ENCODE measurements around the gene APEX1.
"Not testable (repeated sequence)": the region's sequence is repeated elsewhere in the genome, so short reads cannot be mapped to it uniquely, and the experiment has no call there.

Gene APEX1

GRCh38 chr14:20490563-20490962 is 35.5 kb downstream of the APEX1 start:
- Histone ChIP-seq H3K27me3 (replicated peaks; ENCODE audit: control insufficient read depth, insufficient read depth, low read length, poor library complexity, severe bottlenecking) (no peaks in the 10 kb centered on the region), H3K4me1 (ENCODE audit: control insufficient read depth, insufficient read depth, low read length, poor library complexity, severe bottlenecking) (peaks cover 34% of the 10 kb centered on the region), H3K27ac (ENCODE audit: insufficient read depth, low read length, poor library complexity, severe bottlenecking) (no peak overlapping the region), H3K36me3 (ENCODE audit: control insufficient read depth, insufficient read depth, low read length) (no peaks in the 10 kb centered on the region), H3K9me3 (ENCODE audit: control insufficient read depth, low read length) (no peaks in the 10 kb centered on the region), H3K4me3 (ENCODE audit: insufficient read depth, low read depth, low read length, poor library complexity, severe bottlenecking) (no peak overlapping the region)
- DNase-seq, result no peak

DNA sequence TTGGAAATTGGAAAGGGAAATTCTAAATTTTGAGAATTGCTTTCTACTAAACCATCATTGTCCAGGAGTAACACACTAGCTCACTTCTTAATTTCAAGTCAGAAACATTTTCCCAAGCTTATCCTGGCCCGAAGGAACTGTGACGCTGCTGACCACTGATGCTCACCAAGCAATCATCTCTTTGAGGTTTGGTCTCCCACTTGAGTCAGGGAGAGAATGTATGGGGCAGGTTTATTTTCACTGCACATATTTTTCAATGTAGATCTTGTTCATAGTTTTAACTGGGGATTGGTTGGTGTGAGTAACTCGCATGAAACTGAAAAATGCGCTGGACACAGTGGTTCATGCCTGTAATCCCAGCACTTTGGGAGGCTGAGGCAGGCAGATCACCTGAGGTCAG is 37.5 kb downstream of the APEX1 start:
- peaks cover 24% of the 10 kb centered on the region for H3K4me1 ChIP-seq (ENCODE audit: control insufficient read depth, insufficient read depth, low read length, poor library complexity, severe bottlenecking)
- DNase-seq, result no peak

DNA sequence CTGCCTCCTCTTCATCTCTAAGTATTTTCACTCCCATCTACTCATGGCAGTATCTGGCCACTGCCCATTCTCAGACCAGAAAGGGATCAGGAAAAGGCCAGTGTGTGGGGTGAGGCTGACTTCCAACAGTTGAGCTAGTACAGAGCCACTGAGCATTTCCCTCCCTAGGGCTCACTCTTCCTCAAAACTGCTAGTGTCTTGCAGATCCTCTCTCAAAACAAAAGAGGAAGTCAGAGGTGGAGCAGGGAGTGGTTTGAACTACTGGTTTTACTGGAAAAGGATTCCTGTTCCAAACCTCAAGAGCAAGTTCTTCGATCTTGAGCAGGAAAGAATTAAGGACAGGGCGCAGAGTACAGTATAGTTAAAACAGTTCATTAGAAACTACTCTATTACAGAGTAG is 38.6 kb downstream of the APEX1 start:
- H3K4me1 ChIP-seq (ENCODE audit: control insufficient read depth, insufficient read depth, low read length, poor library complexity, severe bottlenecking), result peaks cover 22% of the 10 kb centered on the region
- H3K9me3 ChIP-seq (ENCODE audit: control insufficient read depth, low read length), result no peaks in the 10 kb centered on the region
- no peak overlapping the region for H3K4me3 ChIP-seq (ENCODE audit: insufficient read depth, low read depth, low read length, poor library complexity, severe bottlenecking)
- H3K36me3 ChIP-seq (ENCODE audit: control insufficient read depth, insufficient read depth, low read length), result no peaks in the 10 kb centered on the region
- no peak overlapping the region for H3K27ac ChIP-seq (ENCODE audit: insufficient read depth, low read length, poor library complexity, severe bottlenecking)
- H3K27me3 ChIP-seq (replicated peaks; ENCODE audit: control insufficient read depth, insufficient read depth, low read length, poor library complexity, severe bottlenecking), result no peaks in the 10 kb centered on the region
- DNase-seq, result no peak

More for the DNA sequence above, 37.5 kb downstream of the APEX1 start:
- Histone ChIP-seq H3K36me3 (ENCODE audit: control insufficient read depth, insufficient read depth, low read length) (no peaks in the 10 kb centered on the region), H3K27me3 (replicated peaks; ENCODE audit: control insufficient read depth, insufficient read depth, low read length, poor library complexity, severe bottlenecking) (no peaks in the 10 kb centered on the region), H3K4me3 (ENCODE audit: insufficient read depth, low read depth, low read length, poor library complexity, severe bottlenecking) (no peak overlapping the region), H3K9me3 (ENCODE audit: control insufficient read depth, low read length) (no peaks in the 10 kb centered on the region), H3K27ac (ENCODE audit: insufficient read depth, low read length, poor library complexity, severe bottlenecking) (no peak overlapping the region)

GRCh38 chr14:20494935-20495766 is 40.1 kb downstream of the APEX1 start:
- H3K27ac ChIP-seq (ENCODE audit: insufficient read depth, low read length, poor library complexity, severe bottlenecking), result no peak overlapping the region
- no peaks in the 10 kb centered on the region for H3K36me3 ChIP-seq (ENCODE audit: control insufficient read depth, insufficient read depth, low read length)
- DNase-seq, result no peak
- peaks cover 8% of the 10 kb centered on the region for H3K4me1 ChIP-seq (ENCODE audit: control insufficient read depth, insufficient read depth, low read length, poor library complexity, severe bottlenecking)
- H3K4me3 ChIP-seq (ENCODE audit: insufficient read depth, low read depth, low read length, poor library complexity, severe bottlenecking), result no peak overlapping the region
- no peaks in the 10 kb centered on the region for H3K9me3 ChIP-seq (ENCODE audit: control insufficient read depth, low read length)
- H3K27me3 ChIP-seq (replicated peaks; ENCODE audit: control insufficient read depth, insufficient read depth, low read length, poor library complexity, severe bottlenecking), result no peaks in the 10 kb centered on the region

GRCh38 chr14:20498622-20499021 is 43.6 kb downstream of the APEX1 start:
- no peaks in the 10 kb centered on the region for H3K36me3 ChIP-seq (ENCODE audit: control insufficient read depth, insufficient read depth, low read length)
- H3K4me1 ChIP-seq (ENCODE audit: control insufficient read depth, insufficient read depth, low read length, poor library complexity, severe bottlenecking), result no peaks in the 10 kb centered on the region
- no peak overlapping the region for H3K27ac ChIP-seq (ENCODE audit: insufficient read depth, low read length, poor library complexity, severe bottlenecking)
- no peaks in the 10 kb centered on the region for H3K9me3 ChIP-seq (ENCODE audit: control insufficient read depth, low read length)
- H3K27me3 ChIP-seq (replicated peaks; ENCODE audit: control insufficient read depth, insufficient read depth, low read length, poor library complexity, severe bottlenecking), result no peaks in the 10 kb centered on the region
- no peak overlapping the region for H3K4me3 ChIP-seq (ENCODE audit: insufficient read depth, low read depth, low read length, poor library complexity, severe bottlenecking)
- DNase-seq, result no peak

GRCh38 chr14:20499108-20499507 is 44.1 kb downstream of the APEX1 start:
- DNase-seq, result no peak
- Histone ChIP-seq H3K4me1 (ENCODE audit: control insufficient read depth, insufficient read depth, low read length, poor library complexity, severe bottlenecking) (no peaks in the 10 kb centered on the region), H3K27ac (ENCODE audit: insufficient read depth, low read length, poor library complexity, severe bottlenecking) (no peak overlapping the region), H3K36me3 (ENCODE audit: control insufficient read depth, insufficient read depth, low read length) (no peaks in the 10 kb centered on the region), H3K27me3 (replicated peaks; ENCODE audit: control insufficient read depth, insufficient read depth, low read length, poor library complexity, severe bottlenecking) (no peaks in the 10 kb centered on the region), H3K4me3 (ENCODE audit: insufficient read depth, low read depth, low read length, poor library complexity, severe bottlenecking) (no peak overlapping the region), H3K9me3 (ENCODE audit: control insufficient read depth, low read length) (no peaks in the 10 kb centered on the region)

GRCh38 chr14:20499881-20500280 is 44.9 kb downstream of the APEX1 start:
- Histone ChIP-seq H3K27me3 (replicated peaks; ENCODE audit: control insufficient read depth, insufficient read depth, low read length, poor library complexity, severe bottlenecking) (no peaks in the 10 kb centered on the region), H3K4me3 (ENCODE audit: insufficient read depth, low read depth, low read length, poor library complexity, severe bottlenecking) (no peak overlapping the region), H3K4me1 (ENCODE audit: control insufficient read depth, insufficient read depth, low read length, poor library complexity, severe bottlenecking) (no peaks in the 10 kb centered on the region), H3K36me3 (ENCODE audit: control insufficient read depth, insufficient read depth, low read length) (no peaks in the 10 kb centered on the region), H3K9me3 (ENCODE audit: control insufficient read depth, low read length) (no peaks in the 10 kb centered on the region), H3K27ac (ENCODE audit: insufficient read depth, low read length, poor library complexity, severe bottlenecking) (no peak overlapping the region)
- DNase-seq, result no peak

DNA sequence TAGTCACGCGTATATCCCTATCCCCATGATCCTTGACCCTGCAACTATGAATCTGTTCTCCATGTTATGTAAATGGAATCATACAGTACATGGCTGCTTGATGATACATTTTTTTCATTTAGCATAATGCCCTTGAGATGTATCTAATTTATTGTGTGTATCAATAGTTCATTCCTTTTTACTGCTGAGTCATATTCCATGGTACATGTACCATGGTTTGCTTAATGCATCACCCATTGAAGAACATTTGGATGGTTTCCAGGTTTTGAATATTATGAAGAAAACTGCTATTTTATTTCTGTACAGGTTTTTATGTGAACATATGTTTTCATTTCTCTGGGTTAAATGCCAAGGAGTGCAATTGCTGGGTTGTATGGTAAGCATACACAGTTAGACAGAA is 46.3 kb downstream of the APEX1 start:
- Histone ChIP-seq H3K9me3 (ENCODE audit: control insufficient read depth, low read length) (no peaks in the 10 kb centered on the region), H3K36me3 (ENCODE audit: control insufficient read depth, insufficient read depth, low read length) (no peaks in the 10 kb centered on the region), H3K4me1 (ENCODE audit: control insufficient read depth, insufficient read depth, low read length, poor library complexity, severe bottlenecking) (no peaks in the 10 kb centered on the region), H3K4me3 (ENCODE audit: insufficient read depth, low read depth, low read length, poor library complexity, severe bottlenecking) (no peak overlapping the region), H3K27me3 (replicated peaks; ENCODE audit: control insufficient read depth, insufficient read depth, low read length, poor library complexity, severe bottlenecking) (no peaks in the 10 kb centered on the region), H3K27ac (ENCODE audit: insufficient read depth, low read length, poor library complexity, severe bottlenecking) (no peak overlapping the region)
- DNase-seq, result no peak

- Histone ChIP-seq H3K9me3 (ENCODE audit: control insufficient read depth, low read length) (no peaks in the 10 kb centered on the region), H3K27ac (ENCODE audit: insufficient read depth, low read length, poor library complexity, severe bottlenecking) (no peak overlapping the region), H3K27me3 (replicated peaks; ENCODE audit: control insufficient read depth, insufficient read depth, low read length, poor library complexity, severe bottlenecking) (no peaks in the 10 kb centered on the region), H3K4me1 (ENCODE audit: control insufficient read depth, insufficient read depth, low read length, poor library complexity, severe bottlenecking) (no peaks in the 10 kb centered on the region), H3K4me3 (ENCODE audit: insufficient read depth, low read depth, low read length, poor library complexity, severe bottlenecking) (no peak overlapping the region), H3K36me3 (ENCODE audit: control insufficient read depth, insufficient read depth, low read length) (no peaks in the 10 kb centered on the region)
- DNase-seq, result no peak
Measured at GRCh38 chr14:20503898-20504297, 48.9 kb downstream of the APEX1 start.

DNA sequence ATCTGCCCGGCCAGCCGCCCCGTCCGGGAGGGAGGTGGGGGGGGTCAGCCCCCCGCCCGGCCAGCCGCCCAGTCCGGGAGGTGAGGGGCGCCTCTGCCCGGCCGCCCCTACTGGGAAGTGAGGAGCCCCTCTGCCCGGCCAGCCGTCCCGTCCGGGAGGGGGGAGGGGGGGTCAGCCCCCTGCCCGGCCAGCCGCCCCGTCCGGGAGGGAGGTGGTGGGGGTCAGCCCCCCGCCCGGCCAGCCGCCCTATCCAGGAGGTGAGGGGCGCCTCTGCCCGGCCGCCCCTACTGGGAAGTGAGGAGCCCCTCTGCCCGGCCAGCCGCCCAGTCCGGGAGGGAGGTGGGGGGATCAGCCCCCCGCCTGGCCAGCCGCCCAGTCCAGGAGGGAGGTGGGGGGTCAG is 51.2 kb downstream of the APEX1 start:
- H3K9me3 ChIP-seq (ENCODE audit: control insufficient read depth, low read length); DNase-seq; H3K36me3 ChIP-seq (ENCODE audit: control insufficient read depth, insufficient read depth, low read length); H3K27me3 ChIP-seq (replicated peaks; ENCODE audit: control insufficient read depth, insufficient read depth, low read length, poor library complexity, severe bottlenecking); H3K4me3 ChIP-seq (ENCODE audit: insufficient read depth, low read depth, low read length, poor library complexity, severe bottlenecking); H3K4me1 ChIP-seq (ENCODE audit: control insufficient read depth, insufficient read depth, low read length, poor library complexity, severe bottlenecking); H3K27ac ChIP-seq (ENCODE audit: insufficient read depth, low read length, poor library complexity, severe bottlenecking): not testable (repeated sequence)

Measured in effector memory CD4-positive, alpha-beta T cell (primary cell).